ENCODE results near the gene BRD3. TPM values are rescaled to one million over a fixed set of nuclear protein-coding genes. Genes with fewer than 3 reads are reported as not detected.

Gene BRD3
- polyA plus RNA-seq, 2 of the 4 experiments (the other 2 are of a cell fraction) = 9.0 to 15.3 TPM

- FAIRE-seq = no peak
- CTCF ChIA-PET = interaction anchor here (1.3 to 6.1 kb wide), 5 partner anchors 10 to 262 kb away, joined by 3 to 56 read pairs (median 6); no protein-coding TSS in a partner anchor
- H3K9me3 ChIP-seq = no peaks in the 10 kb centered on the region
- POLR2A ChIA-PET = no interaction called here
- no peak overlapping the region for H3K27ac ChIP-seq
- H3K4me3 ChIP-seq = no peak overlapping the region
- no peak for ATAC-seq
- no peak for DNase-seq (ENCODE audit: low read depth in 1 of 2, low spot score in 1 of 2)
- 55% methylated on average over 12 of the region's 14 CpGs for WGBS (ENCODE audit: missing lambda C conversion rate)
- no peaks in the 10 kb centered on the region for H3K4me1 ChIP-seq
- no peak overlapping the region for H3K4me2 ChIP-seq
- TF ChIP-seq SREBF2 (IDR thresholded peaks at IDR 0.05) (no peak), NR3C1 (IDR thresholded peaks at IDR 0.05) (no peak), CEBPB (IDR thresholded peaks at IDR 0.05) (no peak), ESRRA (IDR thresholded peaks at IDR 0.05; ENCODE audit: borderline replicate concordance, low read length) (no peak), NPAS2 (CRISPR knock-in tag; IDR thresholded peaks at IDR 0.05; ENCODE audit: borderline replicate concordance) (no peak), ATOH8 (CRISPR knock-in tag; IDR thresholded peaks at IDR 0.05; ENCODE audit: low read depth) (no peak), ZFP36 (IDR thresholded peaks at IDR 0.05; ENCODE audit: borderline replicate concordance, partially characterized antibody) (no peak), HES2 (IDR thresholded peaks at IDR 0.05) (no peak), CBX8 (IDR thresholded peaks at IDR 0.05) (no peak), FOSB (CRISPR knock-in tag; IDR thresholded peaks at IDR 0.05) (no peak), BHLHE40 (IDR thresholded peaks at IDR 0.05; ENCODE audit: low read depth, low read length) (no peak), SMC3 (IDR thresholded peaks at IDR 0.05) (no peak), MAX (IDR thresholded peaks at IDR 0.05) (no peak), MAZ (IDR thresholded peaks at IDR 0.05; ENCODE audit: borderline replicate concordance, low read depth, low read length) (no peak), JUN (IDR thresholded peaks at IDR 0.05) (no peak), HDAC2 (IDR thresholded peaks at IDR 0.05) (no peak), HOXB5 (CRISPR knock-in tag; IDR thresholded peaks at IDR 0.05) (no peak), RCOR1 (IDR thresholded peaks at IDR 0.05; ENCODE audit: low read depth, low read length) (no peak), CBX2 (IDR thresholded peaks at IDR 0.05; ENCODE audit: borderline replicate concordance, low read depth) (no peak)
Measured at GRCh38 chr9:134004881-134005280, 62.9 kb downstream of the BRD3 start.

- DNase-seq (ENCODE audit: low read depth in 1 of 2, low spot score in 1 of 2) = no peak
- Histone ChIP-seq H3K4me3 (no peak overlapping the region), H3K27ac (no peak overlapping the region), H3K4me2 (no peak overlapping the region), H3K4me1 (no peaks in the 10 kb centered on the region), H3K9me3 (no peaks in the 10 kb centered on the region)
- 36% methylated on average over 11 of the region's 20 CpGs for WGBS (ENCODE audit: missing lambda C conversion rate)
- no peak for FAIRE-seq
- POLR2A ChIA-PET = interaction anchor here (0.5 kb wide), 1 partner anchor 608 kb away, joined by 3 read pairs; no protein-coding TSS in a partner anchor
- CTCF ChIA-PET = interaction anchor here (1.9 to 6.1 kb wide), 4 partner anchors 10 to 262 kb away, joined by 5 to 56 read pairs (median 7); no protein-coding TSS in a partner anchor
- TF ChIP-seq RAD21 (conservative IDR thresholded peaks at IDR 0.05 in 1 of 2, IDR thresholded peaks at IDR 0.05 in 1 of 2) (no peak), CHD4 (IDR thresholded peaks at IDR 0.05; ENCODE audit: borderline replicate concordance) (no peak), ZNF302 (CRISPR knock-in tag; IDR thresholded peaks at IDR 0.05) (no peak), ATOH8 (CRISPR knock-in tag; IDR thresholded peaks at IDR 0.05; ENCODE audit: low read depth) (no peak)
- ATAC-seq = peak in 1 of 2 experiments; percentile 44; a peak in 2 of 6 replicates
Measured at GRCh38 chr9:134004131-134004873, 63.5 kb downstream of the BRD3 start.

GRCh38 chr9:134003237-134003636, 64.6 kb downstream of the BRD3 start:
- 6% methylated on average over 1 of the region's 2 CpGs for WGBS (ENCODE audit: missing lambda C conversion rate)
- DNase-seq (ENCODE audit: low read depth in 1 of 2, low spot score in 1 of 2) (no peak), FAIRE-seq (no peak), ATAC-seq (no peak)
- CTCF ChIA-PET = interaction anchor here (1.8 to 6.1 kb wide), 4 partner anchors 9 to 221 kb away, joined by 6 to 56 read pairs (median 10); no protein-coding TSS in a partner anchor
- Histone ChIP-seq H3K27ac (no peak overlapping the region), H3K4me2 (no peak overlapping the region), H3K4me1 (no peaks in the 10 kb centered on the region), H3K9me3 (no peaks in the 10 kb centered on the region), H3K4me3 (no peak overlapping the region)
- POLR2A ChIA-PET = no interaction called here
- TF ChIP-seq BCL3 (IDR thresholded peaks at IDR 0.05) (no peak), KDM5A (IDR thresholded peaks at IDR 0.05) (no peak), MYC (IDR thresholded peaks at IDR 0.05; ENCODE audit: borderline replicate concordance, low read length) (no peak), CBX2 (IDR thresholded peaks at IDR 0.05; ENCODE audit: borderline replicate concordance, low read depth) (no peak), SREBF2 (IDR thresholded peaks at IDR 0.05) (no peak), BHLHE40 (IDR thresholded peaks at IDR 0.05; ENCODE audit: low read depth, low read length) (no peak), FOXS1 (CRISPR knock-in tag; IDR thresholded peaks at IDR 0.05) (no peak)

Data from A549 (cell line).